HG03135 (cell line): ENCODE data around the gene GPR21.

Experiments used
- ATAC-seq: cut with Tn5 transposase; IDR thresholded peaks from one replicate; pipeline ENCODE4 v1.9.1; 2021; ENCODE audit warnings: mild to moderate bottlenecking, moderate library complexity; ENCODE audit not compliant: unreplicated experiment

Gene GPR21

GRCh38 chr9:123031963-123032362, 1.5 kb upstream of the GPR21 start:
- ATAC-seq: no peak

- no peak for ATAC-seq
Measured at GRCh38 chr9:123033864-123034601, 566 bp downstream of the GPR21 start.

DNA sequence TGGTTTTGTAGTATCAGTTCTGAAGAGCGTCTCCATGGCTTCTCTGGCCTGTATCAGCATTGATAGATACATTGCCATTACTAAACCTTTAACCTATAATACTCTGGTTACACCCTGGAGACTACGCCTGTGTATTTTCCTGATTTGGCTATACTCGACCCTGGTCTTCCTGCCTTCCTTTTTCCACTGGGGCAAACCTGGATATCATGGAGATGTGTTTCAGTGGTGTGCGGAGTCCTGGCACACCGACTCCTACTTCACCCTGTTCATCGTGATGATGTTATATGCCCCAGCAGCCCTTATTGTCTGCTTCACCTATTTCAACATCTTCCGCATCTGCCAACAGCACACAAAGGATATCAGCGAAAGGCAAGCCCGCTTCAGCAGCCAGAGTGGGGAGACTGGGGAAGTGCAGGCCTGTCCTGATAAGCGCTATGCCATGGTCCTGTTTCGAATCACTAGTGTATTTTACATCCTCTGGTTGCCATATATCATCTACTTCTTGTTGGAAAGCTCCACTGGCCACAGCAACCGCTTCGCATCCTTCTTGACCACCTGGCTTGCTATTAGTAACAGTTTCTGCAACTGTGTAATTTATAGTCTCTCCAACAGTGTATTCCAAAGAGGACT, 1.5 kb downstream of the GPR21 start:
- no peak for ATAC-seq

GRCh38 chr9:123035791-123036190, 2.3 kb downstream of the GPR21 start:
- no peak for ATAC-seq

DNA sequence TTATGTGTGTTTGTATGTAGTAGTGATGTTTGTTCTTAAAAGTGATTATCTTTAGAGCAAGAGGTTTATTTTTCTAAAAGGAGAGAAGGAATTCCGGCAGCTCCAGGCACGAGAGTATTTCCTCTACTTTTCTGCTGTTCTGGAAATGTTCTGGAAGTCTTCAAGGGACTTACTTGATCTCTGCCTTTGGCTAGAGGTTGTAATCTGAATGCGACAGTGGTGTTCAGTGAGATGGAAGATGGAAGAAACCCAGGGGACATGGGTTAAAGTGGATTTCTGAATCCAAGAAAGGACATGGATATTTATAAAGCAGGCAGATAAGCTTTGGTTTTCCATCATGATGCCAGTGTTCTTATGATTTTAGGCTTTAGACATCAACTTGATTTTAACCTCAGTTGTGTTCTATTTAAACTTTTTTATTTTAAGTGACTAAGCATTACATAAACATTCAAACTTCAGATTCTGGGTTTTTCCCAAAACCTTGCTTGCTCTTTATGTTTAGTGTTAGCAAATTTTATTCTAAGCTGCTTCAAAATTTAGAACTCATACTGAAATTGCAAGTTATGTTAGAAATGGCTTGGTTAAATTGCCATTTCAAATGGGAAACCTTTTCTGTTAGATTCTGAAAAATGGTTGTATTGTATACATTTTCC, 3.6 kb downstream of the GPR21 start:
- ATAC-seq: no peak

GRCh38 chr9:123039617-123040219, 6.3 kb downstream of the GPR21 start:
- no peak for ATAC-seq

GRCh38 chr9:123040801-123041200, 7.3 kb downstream of the GPR21 start:
- ATAC-seq: no peak

GRCh38 chr9:123041489-123041888, 8.0 kb downstream of the GPR21 start:
- no peak for ATAC-seq

DNA sequence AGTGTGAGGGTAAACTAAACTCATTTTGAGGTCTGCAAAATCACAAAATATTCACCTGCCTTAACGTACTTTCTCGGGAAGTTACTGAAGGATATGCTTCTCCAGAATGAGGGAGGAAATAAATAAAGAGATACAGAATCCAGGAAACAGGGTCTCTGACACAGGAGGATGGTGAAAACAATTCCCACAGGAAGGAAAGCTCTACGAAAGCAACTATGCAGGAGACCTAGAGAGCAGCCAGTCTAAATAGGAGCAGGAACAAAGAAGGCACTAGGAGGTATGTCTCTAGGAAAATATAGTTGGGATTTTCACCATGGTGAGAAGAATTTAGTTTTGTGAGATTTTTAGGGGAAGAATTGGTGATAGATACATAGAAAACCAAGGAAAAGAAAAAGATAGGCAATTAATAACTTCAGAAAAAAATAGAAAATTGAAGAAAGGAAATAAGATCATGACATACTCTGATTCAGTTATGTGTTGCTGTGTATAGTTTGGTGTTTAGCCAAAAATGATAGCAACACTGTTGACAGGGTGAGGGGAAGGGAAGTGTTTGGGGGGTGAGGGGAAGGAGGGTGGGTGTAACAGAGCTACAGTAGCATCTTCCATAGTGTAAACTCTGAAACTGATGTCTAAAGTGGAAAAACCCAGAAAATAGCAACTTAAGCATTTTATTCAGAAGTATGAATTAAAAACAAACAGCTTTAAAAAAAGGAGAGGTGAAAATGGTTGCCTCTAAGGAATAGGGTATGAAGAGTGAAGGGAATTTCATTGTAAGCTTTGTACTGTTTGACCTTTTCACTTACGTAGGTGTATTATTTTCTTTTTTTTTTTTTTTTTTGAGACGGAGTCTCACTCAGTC, 9.8 kb downstream of the GPR21 start:
- no peak for ATAC-seq

DNA sequence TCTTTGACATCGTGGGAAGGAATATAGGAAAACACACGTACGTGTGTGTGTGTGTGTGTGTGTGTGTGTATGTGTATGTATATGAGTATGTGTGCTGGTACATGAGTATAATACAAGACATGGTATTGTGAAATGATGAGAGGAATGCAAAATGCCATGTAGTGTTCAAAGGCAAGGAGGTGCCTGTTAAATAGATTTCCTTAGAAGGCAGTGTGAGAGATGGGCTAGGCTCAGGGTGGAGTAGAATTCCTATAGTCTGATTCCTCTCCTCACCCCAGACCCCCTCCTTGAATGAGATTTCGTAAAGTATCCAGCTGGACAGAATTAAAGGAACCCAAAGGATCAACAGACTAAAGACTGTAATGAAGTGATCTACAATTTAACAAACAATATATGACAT, 11.1 kb downstream of the GPR21 start:
- no peak for ATAC-seq

DNA sequence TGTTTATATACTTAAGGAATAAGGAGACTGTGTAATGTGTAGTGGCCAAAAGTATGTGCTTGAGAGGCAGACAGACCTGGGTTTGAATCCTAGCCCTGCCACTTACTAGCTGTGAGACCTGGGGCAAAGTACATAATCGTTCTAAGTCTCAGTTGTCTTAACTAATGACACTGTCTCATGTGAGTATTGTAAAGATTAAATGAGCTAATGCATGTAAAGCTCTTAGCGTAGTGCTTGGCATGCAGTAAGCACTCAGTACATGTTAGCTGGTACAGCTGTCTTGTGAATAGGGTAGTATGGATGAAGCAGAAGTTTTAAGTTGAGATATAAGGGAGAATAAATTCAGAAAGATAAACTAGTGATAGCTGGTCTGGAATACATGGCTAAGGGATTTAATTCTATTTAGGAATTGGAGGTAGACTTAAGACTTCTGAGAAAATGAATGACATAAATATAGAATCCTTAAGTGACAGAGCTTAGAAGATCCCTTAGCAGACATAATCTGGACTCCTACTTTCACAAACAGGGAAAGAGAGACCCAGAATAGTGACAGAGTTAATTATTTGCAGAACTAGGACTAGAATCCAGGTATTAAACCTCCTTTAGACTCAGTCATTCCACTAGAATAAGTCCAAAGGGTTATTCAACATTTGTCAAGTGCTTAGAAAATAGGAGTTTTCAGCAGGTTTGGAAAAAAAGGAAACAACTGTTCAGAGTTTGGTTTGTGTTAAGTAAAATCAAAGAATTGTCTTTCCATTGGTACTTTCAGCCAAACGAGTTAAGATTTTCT, 13.1 kb downstream of the GPR21 start:
- no peak for ATAC-seq

GRCh38 chr9:123048748-123049147, 15.3 kb downstream of the GPR21 start:
- no peak for ATAC-seq

DNA sequence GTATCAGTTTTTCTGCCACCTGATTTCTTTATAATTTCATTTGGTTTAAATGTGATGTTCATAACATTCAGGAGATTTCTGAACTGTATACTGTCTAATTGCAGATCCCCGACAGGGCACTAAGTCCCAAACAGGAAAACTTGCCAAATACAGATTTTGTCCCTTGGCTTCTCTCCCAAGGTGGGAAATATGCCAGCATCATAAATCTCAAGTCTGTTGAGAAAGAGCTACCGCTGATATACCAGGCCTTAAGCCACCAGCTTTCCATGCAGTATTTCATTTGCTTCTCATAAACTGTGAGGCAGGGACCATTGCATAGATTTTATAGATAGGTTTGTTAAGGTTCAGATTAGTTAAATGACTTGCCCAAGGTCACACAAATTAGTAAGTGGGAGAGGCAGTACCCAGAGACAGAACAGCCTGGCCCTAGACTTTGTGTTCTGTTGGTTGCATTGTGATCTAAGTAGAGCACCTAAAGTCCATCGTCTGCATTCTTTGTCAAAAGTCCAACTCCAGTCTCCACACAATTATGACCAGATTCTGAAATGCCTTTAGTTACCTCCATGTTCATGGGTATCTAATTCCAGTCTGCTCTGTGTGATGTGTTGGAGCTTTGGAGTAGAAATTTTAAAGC, 16.2 kb downstream of the GPR21 start:
- no peak for ATAC-seq

DNA sequence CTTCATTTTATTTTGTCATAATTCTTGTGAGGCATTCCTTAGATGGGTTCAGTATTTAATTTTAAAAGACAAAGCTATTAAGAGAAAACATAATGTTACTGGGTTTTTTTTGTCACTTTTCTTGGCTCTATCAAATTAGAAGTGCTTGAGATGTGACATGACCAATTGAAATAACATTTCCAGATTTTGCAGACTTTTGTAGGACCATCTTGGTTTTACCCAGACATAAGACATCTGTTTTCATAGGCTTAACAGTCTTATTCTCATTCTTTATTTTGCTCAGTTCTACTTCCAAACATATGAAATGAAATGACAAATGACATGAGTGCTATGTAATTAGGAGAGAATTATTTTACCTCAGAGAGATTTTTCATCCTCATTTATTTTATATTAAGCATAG, 19.6 kb downstream of the GPR21 start:
- ATAC-seq: no peak

DNA sequence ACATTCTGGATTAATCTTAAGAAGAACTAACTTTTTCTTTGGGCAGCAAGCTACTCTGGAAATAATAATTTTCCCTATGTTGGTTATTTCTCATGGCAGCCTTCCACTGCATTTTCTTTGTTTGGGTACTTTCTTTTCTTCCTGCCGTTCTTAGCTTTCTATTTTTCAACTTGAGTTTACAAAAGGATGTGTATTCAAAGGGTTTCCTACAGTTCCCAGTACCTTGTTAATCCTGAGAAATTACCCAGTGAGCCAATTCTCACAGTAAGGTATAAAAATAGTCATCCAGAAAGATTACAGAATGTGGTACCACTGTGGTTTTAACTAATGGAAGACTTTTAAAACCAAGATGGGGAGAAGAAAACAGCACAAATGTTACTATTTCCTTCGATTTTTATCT, 20.2 kb downstream of the GPR21 start:
- ATAC-seq: no peak

- ATAC-seq: no peak
Measured at GRCh38 chr9:123058834-123059233, 25.4 kb downstream of the GPR21 start.

DNA sequence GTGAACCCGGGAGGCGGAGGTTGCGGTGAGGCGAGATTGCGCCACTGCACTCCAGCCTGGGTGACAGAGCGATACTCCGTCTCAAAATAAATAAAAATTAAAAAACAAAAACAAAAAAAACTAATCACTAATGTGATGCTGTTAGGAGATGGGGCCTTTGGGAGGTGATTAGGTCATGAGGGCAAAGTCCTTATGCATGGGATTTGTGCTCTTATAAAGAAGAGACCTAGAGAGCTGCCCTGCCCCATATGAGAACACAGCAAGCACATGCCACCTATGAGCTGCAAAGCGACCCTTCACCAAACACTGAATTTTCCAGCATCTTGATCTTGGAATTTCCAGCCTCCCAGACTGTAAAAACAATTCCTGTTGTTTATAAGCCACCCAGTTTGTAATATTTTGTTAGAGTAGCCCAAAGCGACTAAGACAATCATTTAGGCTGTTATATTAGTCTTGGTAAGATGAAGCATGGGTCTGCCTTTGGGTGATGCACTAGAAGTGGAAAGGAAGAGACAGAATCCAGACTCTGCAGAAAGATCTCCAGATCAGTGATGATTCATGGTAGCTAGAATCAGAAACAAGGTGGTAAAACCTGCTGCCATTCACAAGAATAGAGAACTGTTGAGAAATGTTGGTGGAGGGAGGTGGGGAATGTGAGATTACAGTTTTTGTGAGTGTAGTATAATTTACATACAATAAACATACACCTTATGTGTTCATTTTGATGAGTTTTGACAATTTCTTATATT, 26.2 kb downstream of the GPR21 start:
- no peak for ATAC-seq

DNA sequence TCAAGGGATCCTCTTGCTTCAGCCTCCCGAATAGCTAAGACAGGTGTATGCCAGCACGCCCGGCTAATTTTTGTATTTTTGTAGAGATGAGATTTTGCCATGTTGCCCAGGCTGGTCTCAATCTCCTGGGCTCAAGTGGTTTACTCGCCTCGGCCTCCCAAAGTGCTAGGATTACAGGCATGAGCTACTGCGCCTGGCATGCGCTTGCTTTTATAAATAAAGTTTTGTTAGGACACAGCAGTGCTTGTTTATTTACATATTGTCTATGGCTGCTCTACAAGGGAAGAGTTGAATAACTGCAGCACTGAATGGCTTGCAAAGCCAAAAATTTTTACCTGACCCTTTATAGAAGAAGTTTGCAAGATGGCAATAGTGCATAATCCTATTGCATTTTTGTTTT, 27.7 kb downstream of the GPR21 start:
- ATAC-seq: no peak
